ENCODE measurements around the gene AFF4. TPM values are rescaled to one million over a fixed set of nuclear protein-coding genes. Genes with fewer than 3 reads are reported as not detected.

AFF4 gene
- total and polyA plus RNA-seq, 2 donors (not counting 1 experiment from before 2014, with no cell fraction given): 16.2 to 81.5 TPM

DNA sequence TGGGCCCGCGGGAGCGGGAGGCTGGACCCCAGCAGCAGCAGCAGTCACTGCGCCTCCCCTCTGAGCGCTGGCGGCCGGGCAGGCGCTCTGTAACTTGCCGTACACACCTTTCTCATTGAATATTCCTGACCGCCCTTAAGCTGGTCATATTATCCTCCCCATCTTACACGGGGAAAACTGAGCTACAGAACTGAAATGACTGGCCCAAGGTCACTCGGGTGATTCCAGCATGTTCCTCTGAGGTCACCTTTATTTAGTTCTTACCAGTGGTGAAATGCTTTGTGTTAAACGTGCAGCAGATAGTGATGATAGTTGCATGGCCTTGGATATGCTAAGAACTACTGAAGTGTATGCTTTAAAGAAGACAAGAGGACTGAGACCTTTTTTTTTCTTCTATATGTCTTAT is 96.4 kb downstream of the AFF4 start:
- H3K27ac Mint-ChIP-seq: peak overlapping the region; percentile 98
- 6% methylated on average over 13 of the region's 13 CpGs for WGBS (ENCODE audit: insufficient coverage)

More for the DNA sequence above, 96.4 kb downstream of the AFF4 start:
- Histone ChIP-seq H3K79me2 (ENCODE audit: control insufficient read depth, insufficient read depth, low read length) (no peaks in the 10 kb centered on the region), H3K4me3 (ENCODE audit: control extremely low read depth in 1 of 5, extremely low read depth in 1 of 5, insufficient read depth in 1 of 5, low read depth in 2 of 5, low read length in 4 of 5) (peak overlapping the region; percentile 67 to 93 (median 81)), H3K27ac (ENCODE audit: low read length in 2 of 2) (peak overlapping the region; percentile 92 to 93), H3K9ac (ENCODE audit: low read length) (peak overlapping the region; percentile 94), H3K4me1 (ENCODE audit: control insufficient read depth in 2 of 2, insufficient read depth in 2 of 2, low read length in 2 of 2) (peaks cover 16 to 19% of the 10 kb centered on the region in 2 donors), H4K20me1 (ENCODE audit: control insufficient read depth, insufficient read depth, low read length, poor library complexity, severe bottlenecking) (no peaks in the 10 kb centered on the region), H3K27me3 (replicated peaks in 1 of 4; ENCODE audit: control extremely low read depth in 1 of 4, control insufficient read depth in 3 of 4, insufficient read depth in 4 of 4, low read length in 3 of 4) (no peaks in the 10 kb centered on the region), H3K4me2 (replicated peaks; ENCODE audit: low read depth, low read length, poor library complexity, severe bottlenecking) (peak overlapping the region; percentile 88), H3K9me3 (ENCODE audit: control extremely low read depth in 1 of 3, control insufficient read depth in 2 of 3, insufficient read depth in 1 of 3, low read length in 2 of 3) (no peaks in the 10 kb centered on the region), H3K36me3 (replicated peaks in 1 of 2; ENCODE audit: control extremely low read depth in 1 of 2, control insufficient read depth in 1 of 2, extremely low read depth in 1 of 2, insufficient read depth in 2 of 2, low read length in 1 of 2) (peaks cover 0 to 8% of the 10 kb centered on the region in 2 experiments), H2AFZ (ENCODE audit: insufficient read depth, low read depth, low read length, poor library complexity, severe bottlenecking) (peak overlapping the region; percentile 98)
- ChIA-PET POLR2A (interaction anchor here (0.6 to 1.3 kb wide), 3 partner anchors 10 to 377 kb away, joined by 3 to 9 read pairs (median 3); partner anchors contain the start of gene IRF1), CTCF (interaction anchor here (1.0 to 1.2 kb wide), 2 partner anchors 10 to 13 kb away, joined by 4 to 5 read pairs; no protein-coding TSS in a partner anchor)
- intact Hi-C loops (cut with micrococcal nuclease): loop anchor here (5.0 kb wide), 3 partner anchors 310 to 480 kb away; partner anchors contain the start of gene RAD50
- Mint-ChIP-seq H3K9me3 (ENCODE audit: insufficient read depth) (no peaks in the 10 kb centered on the region), H3K4me3 (peak overlapping the region; percentile 93), H3K27me3 (no peaks in the 10 kb centered on the region), H3K4me1 (peaks cover 26% of the 10 kb centered on the region)
- TF ChIP-seq, protein P1, sequence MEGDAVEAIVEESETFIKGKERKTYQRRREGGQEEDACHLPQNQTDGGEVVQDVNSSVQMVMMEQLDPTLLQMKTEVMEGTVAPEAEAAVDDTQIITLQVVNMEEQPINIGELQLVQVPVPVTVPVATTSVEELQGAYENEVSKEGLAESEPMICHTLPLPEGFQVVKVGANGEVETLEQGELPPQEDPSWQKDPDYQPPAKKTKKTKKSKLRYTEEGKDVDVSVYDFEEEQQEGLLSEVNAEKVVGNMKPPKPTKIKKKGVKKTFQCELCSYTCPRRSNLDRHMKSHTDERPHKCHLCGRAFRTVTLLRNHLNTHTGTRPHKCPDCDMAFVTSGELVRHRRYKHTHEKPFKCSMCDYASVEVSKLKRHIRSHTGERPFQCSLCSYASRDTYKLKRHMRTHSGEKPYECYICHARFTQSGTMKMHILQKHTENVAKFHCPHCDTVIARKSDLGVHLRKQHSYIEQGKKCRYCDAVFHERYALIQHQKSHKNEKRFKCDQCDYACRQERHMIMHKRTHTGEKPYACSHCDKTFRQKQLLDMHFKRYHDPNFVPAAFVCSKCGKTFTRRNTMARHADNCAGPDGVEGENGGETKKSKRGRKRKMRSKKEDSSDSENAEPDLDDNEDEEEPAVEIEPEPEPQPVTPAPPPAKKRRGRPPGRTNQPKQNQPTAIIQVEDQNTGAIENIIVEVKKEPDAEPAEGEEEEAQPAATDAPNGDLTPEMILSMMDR (IDR thresholded peaks at IDR 0.05): no peak
- TF ChIP-seq EZH2 (IDR thresholded peaks at IDR 0.05; ENCODE audit: borderline replicate concordance, insufficient read depth, low read depth, low read length, poor library complexity, severe bottlenecking): no peak
- DNase-seq: no peak
- peak; percentile 5 for ATAC-seq (ENCODE audit: low read depth)

All from B cell (primary cell).